GM21723 (cell line): Measurements from ENCODE around the gene TBC1D5.
"Not testable (repeated sequence)": the region's sequence is repeated elsewhere in the genome, so short reads cannot be mapped to it uniquely, and the experiment has no call there.

ENCODE experiments used
- ATAC-seq: cut with Tn5 transposase; IDR thresholded peaks from one replicate; pipeline ENCODE4 v1.9.1; 2021; ENCODE audit warnings: mild to moderate bottlenecking, moderate library complexity; ENCODE audit not compliant: unreplicated experiment

The TBC1D5 gene

DNA sequence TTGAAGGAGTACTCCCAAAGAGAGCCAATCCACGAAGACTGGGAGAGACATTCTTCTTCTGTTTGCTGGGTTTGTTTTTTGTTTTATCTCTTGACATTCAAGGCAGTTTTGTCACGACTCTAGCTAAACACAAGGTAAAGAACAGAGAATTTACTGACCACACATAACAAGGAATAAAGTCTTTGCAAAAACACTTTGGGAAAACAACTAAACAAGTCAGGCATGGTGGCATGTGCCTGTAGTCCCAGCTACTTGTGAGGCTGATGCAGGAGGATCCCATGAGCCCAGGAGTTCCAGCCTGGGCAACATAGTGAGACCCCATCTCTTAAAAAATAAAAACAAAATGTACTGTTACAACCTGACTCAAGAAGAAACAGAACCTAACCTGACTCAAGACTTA is 28.0 kb downstream of the TBC1D5 start:
- ATAC-seq: no peak

DNA sequence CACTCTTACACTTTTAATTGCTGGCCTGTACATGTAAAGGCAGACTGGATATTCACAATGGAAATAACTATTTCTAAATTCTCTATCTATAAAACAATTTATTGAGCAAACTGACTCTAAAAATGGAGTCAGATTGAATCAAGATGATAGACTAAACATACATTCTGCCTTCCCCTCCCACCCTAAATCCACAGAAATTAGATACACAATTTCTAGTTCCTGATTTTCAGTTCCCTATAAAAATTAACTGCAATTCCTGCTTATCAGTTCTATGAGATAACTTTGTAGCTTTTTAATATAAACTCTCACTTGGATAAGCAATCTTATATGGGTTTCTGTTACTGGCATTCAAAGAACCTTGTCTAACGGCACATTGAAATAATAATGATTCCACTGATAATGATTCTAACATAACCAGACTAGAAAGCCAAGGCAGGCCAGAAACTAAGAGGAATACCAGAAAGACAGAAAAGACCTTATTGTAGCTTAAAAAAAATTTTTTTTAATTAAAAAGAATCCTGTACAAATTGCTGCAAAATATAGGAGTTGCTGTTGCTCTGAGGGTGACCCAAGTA is 33.1 kb downstream of the TBC1D5 start:
- ATAC-seq: no peak

DNA sequence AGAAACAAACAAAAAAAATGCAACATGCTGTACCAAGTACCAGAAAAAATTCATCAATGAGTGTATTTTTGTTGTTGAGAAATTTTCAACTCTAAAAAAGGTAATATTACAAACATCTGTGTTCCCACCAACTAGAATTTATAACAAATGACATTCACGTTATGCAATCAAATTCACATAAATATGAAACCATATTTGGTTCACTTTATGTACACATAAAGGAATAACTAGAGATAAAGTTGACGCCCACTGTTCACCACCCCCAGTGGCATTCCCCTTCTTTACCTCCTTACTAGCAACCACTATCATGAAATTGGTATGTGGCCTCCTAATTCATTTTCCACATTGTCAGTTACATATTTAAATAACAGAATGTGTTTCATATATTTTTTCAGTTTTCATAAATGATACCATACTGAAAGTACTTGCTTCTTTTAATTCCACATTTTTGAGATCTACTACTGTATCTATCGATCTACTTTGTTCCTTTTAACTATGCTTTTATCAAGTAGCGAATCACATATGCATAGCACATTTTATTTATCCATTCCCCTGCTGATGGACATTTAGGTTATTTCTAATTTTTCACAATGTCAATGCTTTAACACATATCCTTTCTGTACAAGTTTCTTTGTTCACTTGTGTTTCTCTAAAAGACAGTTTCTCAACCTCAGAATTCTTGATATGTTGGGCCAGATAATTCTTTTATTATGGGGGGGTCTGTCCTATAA is 34.5 kb downstream of the TBC1D5 start:
- ATAC-seq: no peak

DNA sequence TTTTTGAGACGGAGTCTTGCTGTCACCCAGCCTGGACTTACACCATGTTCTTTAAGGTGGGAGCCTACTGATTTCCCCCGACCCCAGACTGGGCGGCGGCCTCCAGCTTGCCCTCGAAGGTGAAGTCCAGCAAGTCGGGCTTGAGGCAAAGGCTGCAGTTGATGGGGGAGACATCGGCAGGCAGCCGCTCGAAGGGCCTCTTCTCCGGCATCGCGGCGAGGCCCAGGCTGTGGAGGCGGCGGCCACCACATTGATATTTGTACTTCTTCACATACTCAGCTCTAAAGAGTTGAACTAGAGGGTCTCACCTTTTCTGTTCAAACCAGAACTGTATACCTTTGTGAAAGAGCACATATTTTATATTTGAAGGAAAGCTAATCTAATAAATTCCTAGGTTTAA is 36.4 kb downstream of the TBC1D5 start:
- ATAC-seq: not testable (repeated sequence)

DNA sequence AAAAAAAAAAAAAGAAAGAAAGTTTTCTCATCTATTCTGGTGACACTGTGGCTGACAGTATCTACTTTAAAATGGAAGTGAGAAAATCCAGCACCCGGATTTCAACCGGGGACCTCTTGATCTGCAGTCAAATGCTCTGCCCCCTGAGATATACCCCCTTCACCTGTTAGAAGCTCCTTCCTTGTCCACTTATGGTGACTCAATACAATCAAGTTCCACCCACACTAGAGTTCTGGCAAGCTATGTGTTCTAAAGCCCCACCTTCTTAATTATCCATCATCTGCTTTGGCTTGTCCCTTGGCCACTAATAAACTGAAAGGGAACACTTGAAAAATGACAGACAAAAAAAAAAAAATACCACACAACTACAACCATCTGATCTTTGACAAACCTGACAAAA is 42.6 kb downstream of the TBC1D5 start:
- ATAC-seq: not testable (repeated sequence)

DNA sequence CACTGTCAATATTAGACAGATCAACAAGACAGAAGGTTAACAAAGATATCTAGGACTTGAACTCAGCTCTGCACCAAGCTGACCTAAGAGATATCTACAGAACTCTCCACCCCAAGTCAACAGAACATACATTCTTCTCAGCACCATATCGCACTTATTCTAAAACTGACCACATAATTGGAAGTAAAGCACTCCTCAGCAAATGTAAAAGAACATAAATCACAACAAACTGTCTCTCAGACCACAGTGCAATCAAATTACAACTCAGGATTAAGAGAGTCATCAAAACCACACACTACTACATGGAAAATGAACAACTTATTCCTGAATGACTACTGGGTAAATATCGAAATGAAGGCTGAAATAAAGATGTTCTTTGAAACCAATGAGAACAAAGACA is 46.8 kb downstream of the TBC1D5 start:
- ATAC-seq: not testable (repeated sequence)

DNA sequence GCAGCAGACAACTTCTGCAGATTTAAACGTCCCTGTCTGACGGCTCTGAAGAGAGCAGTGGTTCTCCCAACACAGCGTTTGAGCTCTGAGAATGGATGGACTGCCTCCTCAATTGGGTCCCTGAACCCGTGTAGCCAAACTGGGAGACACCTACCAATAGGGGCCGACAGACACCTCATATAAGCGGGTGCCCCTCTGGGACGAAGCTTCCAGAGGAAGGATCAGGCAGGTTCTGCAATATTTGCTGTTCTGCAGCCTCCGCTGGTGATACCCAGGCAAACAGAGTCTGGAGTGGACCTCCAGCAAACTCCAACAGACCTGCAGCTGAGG is 48.8 kb downstream of the TBC1D5 start:
- not testable (repeated sequence) for ATAC-seq

DNA sequence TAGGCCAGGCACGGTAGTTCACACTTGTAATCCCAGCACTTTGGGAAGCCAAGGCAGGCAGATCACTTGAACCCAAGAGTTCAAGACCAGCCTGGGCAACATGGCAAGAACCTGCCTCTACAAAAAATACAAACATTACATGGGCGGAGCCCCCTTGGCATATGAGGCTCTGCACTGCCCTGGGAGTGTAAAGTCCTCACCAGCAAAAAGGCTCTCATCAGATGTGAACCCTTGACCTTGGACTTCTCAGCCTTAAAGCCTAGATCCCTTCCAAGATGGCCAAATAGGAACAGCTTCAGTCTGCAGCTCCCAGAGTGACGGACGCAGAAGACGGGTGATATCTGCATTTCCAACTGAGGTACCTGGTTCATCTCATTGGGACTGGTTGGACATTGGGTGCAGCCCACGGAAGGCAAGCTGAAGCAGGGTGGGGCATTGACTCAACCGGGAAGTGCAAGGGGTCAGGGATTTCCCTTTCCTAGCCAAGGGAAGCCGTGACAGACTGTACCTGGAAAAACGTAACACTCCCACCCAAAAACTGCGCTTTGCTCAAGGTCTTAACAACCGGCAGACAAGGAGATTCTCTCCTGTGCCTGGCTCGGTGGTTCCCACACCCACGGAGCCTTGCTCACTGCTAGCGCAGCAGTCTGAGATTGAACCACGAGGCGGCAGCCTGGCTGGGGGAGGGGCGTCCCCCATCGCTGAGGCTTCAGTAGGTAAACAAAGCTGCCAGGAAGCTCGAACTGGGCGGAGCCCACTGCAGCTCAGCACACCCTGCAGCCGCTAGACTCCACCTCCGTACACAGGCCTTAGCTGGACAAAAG is 49.4 kb downstream of the TBC1D5 start:
- ATAC-seq: not testable (repeated sequence)

DNA sequence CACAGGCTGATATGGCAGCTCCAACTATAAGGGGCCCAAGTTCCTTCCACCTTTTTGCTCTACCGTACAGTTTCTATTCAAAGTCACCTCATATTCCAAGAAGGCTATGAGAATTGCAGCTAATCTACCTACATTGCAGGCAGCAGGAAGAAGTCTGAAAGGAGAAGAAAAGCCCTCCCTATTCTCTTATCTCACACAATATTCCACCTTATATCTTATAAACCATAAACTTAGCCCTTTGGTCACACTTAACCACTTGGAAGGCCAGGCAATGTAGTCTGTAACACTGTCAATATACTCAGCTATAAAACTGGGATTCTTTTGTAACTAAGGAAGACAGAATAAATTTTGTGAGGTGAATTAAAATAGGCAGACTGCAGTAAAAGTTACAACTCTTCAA is 54.9 kb downstream of the TBC1D5 start:
- no peak for ATAC-seq

DNA sequence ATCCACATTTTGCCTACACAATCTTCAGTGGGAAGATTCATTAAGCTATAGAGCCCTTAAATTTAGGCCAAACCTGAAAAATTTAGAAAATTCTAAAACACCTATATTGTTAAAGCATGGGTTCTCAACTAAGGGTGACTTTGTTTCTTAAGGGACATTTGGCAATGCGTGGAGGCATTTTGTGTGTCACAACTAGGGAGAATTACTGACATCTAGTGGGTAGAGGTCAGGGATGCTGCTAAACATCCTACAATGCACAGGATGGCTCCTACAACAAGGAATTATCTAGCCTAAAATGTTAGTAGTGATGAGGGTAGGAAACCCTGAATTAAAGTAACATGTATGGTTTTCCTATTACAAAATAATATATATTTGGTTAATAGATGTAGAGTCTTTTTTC is 55.8 kb downstream of the TBC1D5 start:
- ATAC-seq: no peak

DNA sequence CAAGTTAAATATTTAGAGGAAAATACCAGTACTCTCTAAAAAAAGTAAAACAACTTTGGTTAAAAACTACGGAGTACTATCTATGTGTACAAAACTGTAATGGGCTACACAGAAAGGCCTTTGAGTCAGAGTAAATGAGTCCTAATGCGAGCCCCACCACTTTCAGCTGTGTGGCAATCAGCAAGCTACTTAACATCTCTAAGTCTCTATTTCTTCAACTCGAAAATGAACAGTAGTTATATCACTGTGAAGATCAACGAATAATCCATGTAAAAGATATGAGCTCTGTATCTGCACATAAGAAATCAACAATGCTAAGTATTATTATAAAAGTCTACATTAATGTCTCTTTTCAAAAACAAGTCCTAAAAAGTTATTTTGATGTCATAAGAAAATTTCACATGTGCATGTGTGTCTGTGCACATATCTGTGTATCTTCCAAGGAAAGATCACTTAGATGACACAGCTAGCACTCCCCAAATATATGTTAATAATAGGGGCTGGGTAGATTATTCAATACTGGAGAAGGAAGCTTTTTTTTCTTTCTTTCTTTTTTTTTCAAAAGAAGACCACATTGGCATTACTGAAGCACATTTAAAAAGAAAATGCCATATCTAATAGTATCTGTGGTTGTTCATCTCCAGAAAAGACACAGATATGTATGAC is 58.8 kb downstream of the TBC1D5 start:
- no peak for ATAC-seq

DNA sequence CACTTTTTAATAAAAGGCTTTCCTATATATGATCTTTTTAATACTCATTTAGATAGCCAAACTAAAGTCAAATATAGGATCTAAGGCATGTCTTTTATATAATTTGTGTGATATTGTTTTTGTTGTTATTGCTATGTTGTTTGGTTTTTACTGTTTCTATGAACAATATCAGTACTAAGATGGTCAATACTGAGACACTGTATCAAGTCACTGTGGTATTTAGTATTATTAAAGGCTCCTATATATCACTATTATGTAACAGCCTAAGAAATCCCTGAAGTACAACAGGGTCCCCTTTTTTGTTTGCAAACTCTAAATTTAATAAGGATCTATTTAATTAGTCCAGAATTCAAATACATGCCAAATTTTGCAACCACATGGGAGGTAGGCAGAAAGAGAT is 61.9 kb downstream of the TBC1D5 start:
- no peak for ATAC-seq

DNA sequence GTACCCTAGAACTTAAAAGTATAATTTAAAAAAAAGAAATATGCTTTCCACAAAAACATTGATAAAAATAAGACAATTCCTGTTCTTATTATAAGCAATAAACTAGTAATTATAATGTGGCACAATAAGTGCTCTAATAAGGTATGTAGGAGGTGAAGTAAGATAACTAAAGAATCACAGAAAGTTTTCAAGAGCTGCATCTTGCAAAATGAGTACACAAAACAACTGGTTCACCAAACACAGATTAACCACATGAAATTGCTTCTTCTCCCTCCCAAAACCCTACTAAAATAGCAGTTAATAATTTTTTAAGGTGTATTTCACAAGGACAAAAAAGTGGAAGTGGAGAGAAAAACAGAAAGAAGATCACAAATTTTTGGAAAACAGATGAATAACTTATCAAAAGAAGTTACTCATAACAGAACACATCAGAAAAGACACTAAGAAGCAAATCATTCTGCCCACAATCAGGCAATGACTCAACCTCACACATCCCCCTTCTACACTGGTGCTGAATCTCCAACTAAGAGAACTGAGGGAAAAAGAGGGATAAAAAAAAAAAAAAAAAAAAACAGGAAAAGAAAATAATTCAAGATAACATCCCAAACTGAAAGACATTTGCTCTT is 64.2 kb downstream of the TBC1D5 start:
- peak; percentile 74 for ATAC-seq

DNA sequence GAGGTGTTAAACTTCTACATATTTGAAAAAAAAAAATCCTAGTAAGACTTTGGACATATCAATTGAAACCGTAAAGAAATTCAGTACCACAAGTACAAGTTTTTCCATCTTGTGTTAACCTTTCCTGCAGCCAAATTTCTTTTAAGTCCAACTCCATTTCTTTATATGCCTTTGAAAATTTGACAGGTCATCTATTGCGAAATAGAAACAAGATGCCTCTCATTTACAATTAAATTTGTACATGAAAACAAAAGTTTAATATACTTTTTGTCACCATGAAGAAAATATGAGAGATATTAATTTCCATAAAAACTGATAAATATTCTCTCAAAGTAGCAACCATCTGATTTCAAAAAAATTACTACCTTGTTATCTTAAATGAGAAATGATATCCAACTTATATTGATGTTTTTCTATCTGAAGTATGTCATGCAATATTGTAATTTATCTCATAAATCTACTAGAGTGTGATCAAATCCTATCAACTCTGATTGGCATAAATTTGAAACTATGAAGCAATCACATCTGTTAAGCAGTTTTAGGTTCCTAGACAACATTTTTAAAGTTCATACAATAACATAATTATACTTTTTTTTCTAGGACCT is 68.2 kb downstream of the TBC1D5 start:
- no peak for ATAC-seq

DNA sequence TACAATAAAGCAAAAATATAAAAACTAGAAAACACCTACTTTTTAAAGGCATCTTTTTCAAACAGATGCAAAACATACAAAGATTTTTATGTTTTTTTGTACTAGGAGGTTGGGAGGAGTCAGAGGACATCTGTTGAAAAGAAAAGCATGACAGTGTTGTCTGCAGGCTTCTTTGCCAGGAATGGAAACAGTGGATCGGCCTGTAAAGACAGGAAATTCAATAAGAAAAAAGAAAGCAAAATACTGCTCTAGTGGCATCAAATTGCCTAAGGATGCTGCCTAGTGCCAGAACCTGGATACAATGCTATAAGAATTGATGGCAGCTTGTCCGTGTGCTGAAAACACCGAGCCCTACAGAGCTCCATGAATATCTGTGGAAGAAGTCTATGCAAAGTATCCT is 69.9 kb downstream of the TBC1D5 start:
- no peak for ATAC-seq

DNA sequence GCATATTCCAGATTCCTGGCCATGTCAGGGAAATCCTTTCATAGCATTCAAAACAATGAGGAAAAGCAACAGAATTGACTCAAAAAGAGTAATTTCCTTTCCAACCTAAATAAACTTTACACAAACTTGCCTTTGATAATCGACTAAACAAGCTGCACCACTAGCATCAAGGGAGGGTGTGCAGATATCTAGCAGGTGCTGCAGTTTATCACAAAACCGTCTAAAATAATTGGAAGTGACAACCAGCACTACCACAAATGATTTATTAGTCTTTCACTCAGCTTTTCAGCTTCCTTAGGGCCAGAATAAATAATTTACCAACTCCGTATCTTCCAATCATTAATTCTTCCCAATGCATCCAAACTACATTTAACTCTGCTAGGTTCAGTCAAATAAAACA is 71.7 kb downstream of the TBC1D5 start:
- ATAC-seq: no peak

DNA sequence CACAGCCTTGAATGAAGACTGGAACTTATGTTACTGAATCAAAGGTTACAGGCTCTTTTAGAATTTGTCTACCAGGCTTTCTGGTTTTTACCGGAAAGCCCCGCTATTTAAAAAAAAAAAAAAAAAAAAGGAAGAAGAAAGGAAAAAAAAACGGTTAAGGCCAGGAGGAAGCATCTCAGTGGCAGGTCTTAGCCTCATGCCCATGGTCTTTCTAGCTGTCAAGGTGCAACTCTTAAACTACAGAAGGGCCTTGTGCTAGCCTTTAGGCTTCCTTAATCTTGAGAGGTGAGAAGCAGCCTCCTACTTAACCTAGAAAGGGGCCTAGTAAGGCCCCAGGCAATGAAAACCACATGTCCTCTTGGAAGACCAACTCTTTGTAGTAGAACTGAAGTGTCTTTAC is 77.5 kb downstream of the TBC1D5 start:
- ATAC-seq: no peak

DNA sequence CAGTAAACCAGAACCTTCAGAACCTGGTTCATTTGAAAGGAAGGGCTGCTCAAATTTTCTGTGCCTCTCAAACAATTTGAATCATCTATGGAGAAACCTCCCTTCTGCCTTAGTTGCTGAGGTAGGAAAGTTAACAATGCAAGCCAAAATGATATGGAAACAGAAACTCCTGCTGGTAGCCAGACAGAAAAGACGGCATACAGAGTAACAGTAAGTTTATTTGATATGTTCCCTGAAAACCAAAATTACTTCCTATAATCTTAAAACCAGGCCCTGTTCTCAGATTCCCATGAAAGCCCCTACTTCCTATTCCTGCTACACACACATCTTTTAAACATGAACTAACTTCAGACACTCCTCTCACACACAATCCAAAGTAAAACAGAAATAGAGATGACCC is 86.2 kb downstream of the TBC1D5 start:
- ATAC-seq: no peak

DNA sequence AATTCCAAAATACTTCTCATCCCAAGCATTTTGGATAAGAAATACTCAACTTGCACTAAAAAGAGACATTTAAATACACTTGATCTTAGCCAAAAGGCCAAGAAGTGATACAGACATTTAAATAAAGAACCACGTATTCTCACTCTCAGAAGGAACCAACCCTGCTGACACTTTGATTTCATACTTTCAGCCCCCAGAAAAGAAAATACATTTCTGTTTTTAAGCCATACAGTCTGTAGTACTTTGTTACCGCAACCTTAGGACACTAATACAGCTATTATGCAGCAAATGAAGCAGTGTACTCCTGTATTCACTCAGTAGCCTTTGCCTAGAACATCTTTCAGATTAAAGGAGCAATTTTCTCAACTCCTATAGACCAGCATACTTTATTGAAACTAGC is 86.7 kb downstream of the TBC1D5 start:
- peak; percentile 83 for ATAC-seq

DNA sequence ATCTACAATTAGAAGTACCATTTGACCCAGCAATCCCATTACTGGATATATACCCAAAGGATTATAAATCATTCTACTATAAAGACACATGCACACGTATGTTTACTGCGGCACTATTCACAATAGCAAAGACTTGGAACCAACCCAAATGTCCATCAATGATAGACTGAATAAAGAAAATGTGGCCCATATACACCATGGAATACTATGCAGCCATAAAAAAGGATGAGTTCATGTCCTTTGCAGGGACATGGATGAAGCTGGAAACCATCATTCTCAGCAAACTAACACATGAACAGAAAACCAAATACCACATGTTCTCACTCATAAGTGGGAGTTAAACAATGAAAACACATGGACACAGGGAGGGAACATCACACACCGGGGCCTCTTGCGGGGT is 92.7 kb downstream of the TBC1D5 start:
- ATAC-seq: not testable (repeated sequence)
